Retinal pigment epithelial cell (primary cell): Measurements from ENCODE around the gene PRKAB2.

Experiments
- DNase-seq: peaks from one replicate; pipeline ENCODE4 v3.0.0-alpha.2; 2010; ENCODE audit warnings: low read depth
- H3K4me3 ChIP-seq: 2 replicates; pipeline ENCODE4 v1.5.1; 2011; ENCODE audit warnings: mild to moderate bottlenecking, low read length, control low read depth, moderate library complexity
- TF ChIP-seq, protein P1 (sequence below): conservative IDR thresholded peaks from 2 replicates; pipeline ENCODE4 v1.5.1; 2011; ENCODE audit warnings: low read depth, low read length, control low read depth, inconsistent platforms

Gene PRKAB2

DNA sequence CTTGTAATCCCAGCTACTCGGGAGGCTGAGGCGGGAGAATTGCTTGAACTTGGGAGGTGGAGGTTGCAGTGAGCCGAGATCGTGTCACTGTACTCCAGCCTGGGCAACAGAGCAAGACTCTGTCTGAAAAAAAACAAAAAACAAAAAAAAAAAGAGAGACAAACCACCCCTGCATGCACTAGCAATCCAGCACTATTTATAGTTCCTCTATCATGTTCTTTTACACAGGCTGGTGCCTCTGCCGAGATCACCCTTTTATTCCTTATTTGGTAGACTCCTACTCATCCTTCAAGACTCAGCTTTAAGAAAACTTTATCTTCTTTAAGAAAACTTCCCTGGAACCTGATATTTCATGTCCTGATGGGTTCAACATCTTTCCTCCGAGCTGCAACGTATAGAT lies 42.1 kb upstream of the PRKAB2 start:
- H3K4me3 ChIP-seq = no peak overlapping the region
- TF ChIP-seq, protein P1, sequence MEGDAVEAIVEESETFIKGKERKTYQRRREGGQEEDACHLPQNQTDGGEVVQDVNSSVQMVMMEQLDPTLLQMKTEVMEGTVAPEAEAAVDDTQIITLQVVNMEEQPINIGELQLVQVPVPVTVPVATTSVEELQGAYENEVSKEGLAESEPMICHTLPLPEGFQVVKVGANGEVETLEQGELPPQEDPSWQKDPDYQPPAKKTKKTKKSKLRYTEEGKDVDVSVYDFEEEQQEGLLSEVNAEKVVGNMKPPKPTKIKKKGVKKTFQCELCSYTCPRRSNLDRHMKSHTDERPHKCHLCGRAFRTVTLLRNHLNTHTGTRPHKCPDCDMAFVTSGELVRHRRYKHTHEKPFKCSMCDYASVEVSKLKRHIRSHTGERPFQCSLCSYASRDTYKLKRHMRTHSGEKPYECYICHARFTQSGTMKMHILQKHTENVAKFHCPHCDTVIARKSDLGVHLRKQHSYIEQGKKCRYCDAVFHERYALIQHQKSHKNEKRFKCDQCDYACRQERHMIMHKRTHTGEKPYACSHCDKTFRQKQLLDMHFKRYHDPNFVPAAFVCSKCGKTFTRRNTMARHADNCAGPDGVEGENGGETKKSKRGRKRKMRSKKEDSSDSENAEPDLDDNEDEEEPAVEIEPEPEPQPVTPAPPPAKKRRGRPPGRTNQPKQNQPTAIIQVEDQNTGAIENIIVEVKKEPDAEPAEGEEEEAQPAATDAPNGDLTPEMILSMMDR = no peak
- no peak for DNase-seq

DNA sequence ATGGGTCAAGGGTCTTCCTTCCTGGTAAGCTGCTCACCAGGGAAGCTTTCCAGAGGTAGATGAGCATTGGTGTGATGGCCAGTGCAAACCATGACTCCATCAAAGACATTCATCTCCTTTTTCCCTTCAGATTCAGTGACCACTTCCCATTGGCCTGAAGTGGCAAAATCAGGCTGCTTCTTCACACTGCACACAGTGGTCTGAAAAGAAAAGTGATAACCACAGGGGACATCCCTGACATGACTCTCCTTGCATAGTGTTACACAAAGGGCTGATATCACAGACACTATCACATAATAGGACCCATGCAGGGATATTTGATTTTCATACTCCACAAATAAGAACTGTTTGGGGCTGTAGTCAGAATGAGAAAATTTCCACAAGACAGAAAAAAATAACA lies 41.0 kb upstream of the PRKAB2 start:
- DNase-seq = no peak
- TF ChIP-seq, protein P1 = no peak
- H3K4me3 ChIP-seq = no peak overlapping the region

DNA sequence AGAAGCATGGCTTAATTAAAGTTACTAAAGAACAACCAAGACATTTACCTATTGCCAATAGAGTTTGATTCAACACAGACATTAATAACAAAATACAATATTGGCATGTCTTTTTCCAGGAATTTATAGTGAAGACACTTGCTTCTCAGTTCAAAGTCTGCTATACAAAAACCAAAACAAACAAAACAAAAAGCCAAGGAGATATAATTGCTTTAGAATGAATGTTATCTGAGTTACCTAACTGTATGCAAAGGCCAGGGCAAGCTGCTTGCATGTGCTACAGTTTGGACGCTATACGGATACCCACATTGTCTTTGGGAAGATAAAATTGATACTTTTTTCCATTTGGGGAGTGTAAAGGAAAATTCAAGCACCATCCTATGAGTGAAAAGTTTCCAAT lies 39.3 kb upstream of the PRKAB2 start:
- H3K4me3 ChIP-seq = no peak overlapping the region
- TF ChIP-seq, protein P1 = no peak
- DNase-seq = no peak

GRCh38 chr1:147210987-147211386 lies 38.7 kb upstream of the PRKAB2 start:
- H3K4me3 ChIP-seq = no peak overlapping the region
- no peak for DNase-seq
- TF ChIP-seq, protein P1 = no peak

DNA sequence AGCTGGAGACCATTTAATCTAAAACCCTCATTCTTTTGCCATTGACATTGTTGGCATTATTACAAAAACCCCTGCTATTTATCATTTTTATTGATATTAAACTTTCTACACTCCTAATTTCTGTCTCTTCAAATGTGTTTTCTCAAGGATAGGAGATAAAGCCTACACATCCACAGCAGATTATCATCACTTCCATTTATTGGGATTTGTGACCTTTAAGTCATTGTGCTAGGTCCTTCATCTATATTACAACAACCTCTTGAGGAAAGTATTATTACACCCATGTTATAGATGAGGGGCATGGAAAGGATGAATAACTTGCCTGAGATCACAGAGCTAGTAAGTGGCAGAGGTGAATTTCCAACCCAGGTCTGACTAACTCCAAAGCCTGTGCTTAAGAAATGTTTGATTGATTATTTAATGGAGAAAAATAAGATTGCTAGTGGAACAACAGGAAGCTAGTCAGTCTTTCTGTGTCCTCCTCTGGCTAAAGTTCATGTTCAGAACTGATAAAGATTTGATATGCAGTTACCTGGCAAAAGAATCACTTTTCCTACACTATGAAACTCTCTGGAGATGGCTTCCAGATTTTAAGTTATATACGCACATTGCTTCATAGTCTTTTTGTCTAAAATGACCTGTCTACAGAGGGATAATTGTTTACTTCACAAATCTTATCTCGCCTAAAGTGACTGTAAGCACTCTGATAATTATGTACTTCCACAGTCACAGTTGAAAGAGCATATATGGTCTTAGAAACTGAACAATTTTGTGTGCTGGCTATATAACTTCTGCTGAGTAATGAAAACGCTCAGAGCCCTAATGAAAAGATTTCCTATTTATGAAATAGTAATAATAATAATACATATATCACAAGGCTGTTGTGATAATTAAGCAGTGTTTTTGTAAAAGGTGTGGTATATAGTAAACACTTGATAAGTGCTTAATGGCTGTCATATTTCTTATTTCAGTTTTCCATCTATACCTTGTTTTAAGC lies 37.9 kb upstream of the PRKAB2 start:
- TF ChIP-seq, protein P1 = no peak
- no peak for DNase-seq
- no peak overlapping the region for H3K4me3 ChIP-seq

- DNase-seq = no peak
- no peak overlapping the region for H3K4me3 ChIP-seq
- TF ChIP-seq, protein P1 = no peak
These were observed 36.3 kb upstream of the PRKAB2 start for GRCh38 chr1:147208619-147209018.

GRCh38 chr1:147207192-147207591 lies 34.9 kb upstream of the PRKAB2 start:
- TF ChIP-seq, protein P1 = no peak
- H3K4me3 ChIP-seq = no peak overlapping the region
- DNase-seq = no peak
